ENCODE measurements around the gene DENND1A.

DENND1A gene

DNA sequence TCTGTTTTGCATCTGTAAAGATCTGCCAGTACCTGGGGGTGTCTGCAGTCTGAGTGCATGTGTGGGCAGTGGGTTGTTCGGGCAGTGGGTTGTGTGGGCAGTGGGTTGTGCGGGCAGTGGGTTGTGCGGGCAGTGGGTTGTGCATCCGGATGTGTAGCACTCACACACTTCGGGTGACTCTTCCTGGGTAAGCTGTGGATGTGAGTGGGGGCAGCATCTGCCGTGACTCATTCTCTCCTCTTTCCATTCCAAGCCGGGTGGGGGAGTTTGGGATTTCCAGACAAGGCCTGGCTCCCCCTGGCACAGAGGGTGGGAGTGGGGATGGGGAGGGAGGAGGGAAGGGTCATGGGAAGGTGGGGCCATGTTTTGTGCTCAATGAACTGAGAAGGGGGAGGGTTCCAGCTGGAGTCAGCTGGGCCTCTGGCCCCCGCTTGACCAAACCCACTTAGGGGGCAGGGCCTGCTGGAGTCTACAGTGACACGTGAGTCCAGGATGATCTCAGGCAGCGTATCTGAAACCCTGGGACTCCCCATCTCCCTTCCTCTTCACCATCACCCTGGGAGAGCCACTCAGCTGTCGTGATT is 565.6 kb downstream of the DENND1A start:
- peak in 8 of 14 donors; percentile 20 to 93 (median 40) for DNase-seq

- DNase-seq: no peak
These were observed 567.1 kb downstream of the DENND1A start for GRCh38 chr9:123362856-123363255.

DNA sequence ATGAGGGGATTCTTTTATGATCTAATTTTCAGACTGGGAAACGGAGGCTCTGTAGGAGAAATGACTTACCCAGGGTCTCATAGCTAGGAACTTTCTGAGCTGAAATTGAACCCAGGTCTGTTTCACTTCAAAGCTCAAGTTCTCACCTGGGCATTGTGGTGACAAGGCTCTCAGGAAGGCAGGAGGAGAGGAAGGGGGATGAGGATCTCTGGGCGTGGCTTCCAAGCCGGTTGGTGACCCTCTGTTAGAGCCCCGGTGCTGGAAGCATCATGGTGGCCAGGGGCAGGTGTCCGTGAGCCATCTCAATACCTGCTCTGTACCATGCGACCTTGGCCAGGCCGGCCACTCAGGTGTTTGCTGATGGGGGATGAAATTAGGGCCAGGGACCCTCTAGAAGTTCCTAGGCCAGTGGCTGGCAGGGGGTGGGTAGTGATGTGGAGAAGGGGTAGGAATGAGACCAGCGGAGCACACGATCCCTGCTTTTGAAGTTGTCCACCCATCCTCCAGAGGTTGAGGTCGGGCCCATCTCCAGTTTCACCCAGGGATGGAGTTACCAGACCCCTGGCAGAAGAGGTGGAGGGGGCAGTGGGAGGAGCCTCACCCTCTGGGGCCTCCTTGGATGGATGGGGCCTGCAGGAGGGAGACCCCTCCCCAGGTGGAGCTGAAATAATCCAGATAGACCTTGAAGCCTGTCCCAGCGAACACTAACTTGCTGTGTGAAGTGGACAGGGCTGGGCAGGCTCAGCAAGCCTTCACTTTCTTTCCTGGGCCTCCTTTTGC is 568.0 kb downstream of the DENND1A start:
- no peak for DNase-seq

- no peak for DNase-seq
These were observed 568.7 kb downstream of the DENND1A start for GRCh38 chr9:123361086-123361730.

DNA sequence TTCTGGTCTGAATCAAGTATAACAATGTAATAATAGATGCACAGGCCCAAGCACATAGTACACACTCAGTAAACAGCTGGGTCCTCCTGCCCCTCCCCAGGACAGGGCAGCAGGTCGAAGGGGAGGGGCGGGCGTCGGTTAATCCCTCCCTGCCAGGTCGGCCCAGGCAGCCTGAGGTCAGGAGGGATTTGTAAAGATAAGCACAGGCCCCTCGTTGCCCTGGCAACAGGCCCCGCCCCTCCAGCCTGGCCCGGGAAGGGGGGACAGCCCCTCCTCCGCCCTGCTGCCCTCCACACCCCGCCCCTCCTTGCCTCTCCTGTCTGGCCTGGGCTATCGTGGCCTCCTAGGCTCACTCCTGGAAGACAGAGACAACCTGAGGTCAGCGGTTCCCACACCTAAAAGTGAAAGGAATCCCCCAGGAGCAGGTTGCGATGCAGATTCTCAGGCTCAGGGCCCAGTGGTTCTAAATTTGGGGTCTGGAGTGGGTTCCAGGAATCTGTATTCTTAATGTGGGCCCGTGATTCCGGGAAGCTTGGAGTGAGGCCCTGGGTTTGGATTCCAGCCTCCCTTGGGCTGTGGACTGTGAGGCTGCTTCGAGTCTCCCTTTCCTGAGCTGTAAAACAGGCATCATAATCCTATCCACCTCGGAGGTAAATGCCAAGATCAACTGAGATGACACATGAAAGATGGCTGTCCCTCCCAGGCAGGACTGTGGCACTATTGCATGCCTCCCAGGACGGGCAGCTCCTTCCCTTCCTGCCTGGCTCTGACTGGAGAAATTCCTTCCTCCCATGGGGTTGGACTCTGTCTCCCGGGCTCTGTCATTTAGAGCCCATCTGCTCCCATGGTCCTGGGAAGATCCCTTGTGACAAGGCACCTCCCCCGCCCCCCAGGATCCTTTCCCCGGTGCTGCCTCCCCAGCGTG is 569.5 kb downstream of the DENND1A start:
- DNase-seq: no peak

- no peak for DNase-seq
These were observed 570.4 kb downstream of the DENND1A start for GRCh38 chr9:123359546-123359945.

DNA sequence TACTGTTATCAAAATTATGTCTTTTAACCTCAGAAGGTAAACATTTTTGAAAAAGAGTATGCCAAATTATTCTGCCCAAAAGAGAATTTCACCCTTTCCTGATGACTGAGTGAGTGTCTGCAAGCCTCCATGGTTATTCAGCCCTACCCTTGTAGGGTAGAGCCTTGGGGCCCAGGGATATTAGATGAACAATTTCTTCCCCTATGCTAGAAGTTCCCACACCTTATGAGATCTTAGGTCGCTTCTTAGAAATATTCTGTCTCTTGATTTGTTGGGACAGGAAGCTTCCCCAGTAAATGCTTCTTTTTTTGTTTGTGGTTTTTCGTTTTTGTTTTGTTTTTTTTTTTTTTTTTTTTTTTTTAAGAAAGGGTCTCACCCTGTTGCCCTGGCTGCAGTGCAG is 570.8 kb downstream of the DENND1A start:
- no peak for DNase-seq

DNA sequence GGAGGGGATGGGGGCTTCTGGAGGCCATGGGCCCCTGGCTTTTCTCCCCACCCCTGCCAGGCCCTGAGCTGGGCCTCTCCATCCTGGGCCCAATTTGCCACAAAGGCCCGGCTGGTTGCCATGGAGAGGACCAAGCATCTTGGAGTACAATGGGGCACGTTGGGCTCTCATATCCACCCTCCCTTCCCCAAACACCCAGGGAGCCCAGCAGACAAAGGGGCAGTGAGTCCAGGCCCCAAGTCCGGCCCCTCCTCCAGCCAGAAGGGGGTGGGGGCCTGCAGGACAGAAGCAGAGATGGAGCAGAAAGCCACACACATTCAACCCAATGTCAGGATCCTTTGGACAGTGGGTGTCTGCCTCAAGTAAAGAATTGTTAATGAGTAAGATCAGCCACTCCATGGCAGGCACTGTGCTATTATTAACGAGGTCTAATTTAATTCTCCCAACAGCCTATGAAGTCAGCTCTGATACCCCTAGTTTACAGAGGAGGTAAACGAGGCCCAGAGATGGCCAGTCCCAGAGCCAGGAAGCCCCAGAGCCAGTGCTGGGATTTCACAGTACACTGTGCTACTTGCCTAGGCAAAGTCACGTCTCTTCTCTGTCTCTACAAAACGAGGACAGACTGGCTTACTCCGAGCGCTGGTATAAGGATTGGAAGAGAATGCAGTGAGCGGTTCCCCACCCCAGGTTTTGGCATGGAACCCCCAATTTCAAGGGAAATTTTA is 571.6 kb downstream of the DENND1A start:
- peak in 12 of 14 donors; percentile 11 to 80 (median 56) for DNase-seq

GRCh38 chr9:123357743-123358059 is 572.2 kb downstream of the DENND1A start:
- peak in 1 of 14 donors; percentile 49 for DNase-seq

GRCh38 chr9:123356851-123357742 is 572.8 kb downstream of the DENND1A start:
- peak in 5 of 14 donors; percentile 37 to 59 (median 41) for DNase-seq

DNA sequence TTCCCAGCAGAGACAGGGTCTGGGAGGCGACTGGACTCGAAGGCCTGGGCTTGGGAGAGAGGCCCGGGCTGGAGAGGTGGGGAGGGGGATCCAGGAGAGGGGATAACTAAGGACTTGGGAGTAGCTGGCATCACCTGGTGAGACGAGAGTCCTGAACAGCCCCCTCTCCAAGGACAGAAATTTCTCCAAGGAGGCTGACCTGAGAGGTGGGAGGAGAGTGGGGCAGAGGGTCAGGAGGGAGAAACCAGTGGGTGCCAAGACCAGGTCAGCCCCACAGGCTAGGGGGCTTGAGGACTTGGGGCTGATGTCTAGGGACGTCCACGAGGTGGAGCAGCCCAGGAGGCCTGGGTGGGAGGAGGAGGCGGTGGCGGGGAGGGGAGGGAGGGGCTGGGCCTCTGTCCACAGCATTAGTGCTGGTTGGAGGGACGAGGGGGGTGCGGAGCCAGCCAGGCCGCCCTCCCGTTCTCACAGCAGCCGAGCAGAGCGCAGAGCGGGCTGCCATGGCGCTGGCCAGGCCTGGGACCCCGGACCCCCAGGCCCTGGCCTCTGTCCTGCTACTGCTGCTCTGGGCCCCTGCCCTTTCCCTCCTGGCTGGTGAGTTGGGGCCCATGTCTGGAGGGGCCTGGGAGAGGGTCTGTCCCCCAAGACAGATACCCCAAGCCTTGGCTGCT is 574.0 kb downstream of the DENND1A start, which contains the start of gene CRB2:
Gene CRB2, plus strand, starts transcription at position 437 of the 671 bp plus-strand sequence. Its CDS starts 64 bp downstream, at position 501.
- DNase-seq: peak in 4 of 14 donors; percentile 23 to 68 (median 38)

DNA sequence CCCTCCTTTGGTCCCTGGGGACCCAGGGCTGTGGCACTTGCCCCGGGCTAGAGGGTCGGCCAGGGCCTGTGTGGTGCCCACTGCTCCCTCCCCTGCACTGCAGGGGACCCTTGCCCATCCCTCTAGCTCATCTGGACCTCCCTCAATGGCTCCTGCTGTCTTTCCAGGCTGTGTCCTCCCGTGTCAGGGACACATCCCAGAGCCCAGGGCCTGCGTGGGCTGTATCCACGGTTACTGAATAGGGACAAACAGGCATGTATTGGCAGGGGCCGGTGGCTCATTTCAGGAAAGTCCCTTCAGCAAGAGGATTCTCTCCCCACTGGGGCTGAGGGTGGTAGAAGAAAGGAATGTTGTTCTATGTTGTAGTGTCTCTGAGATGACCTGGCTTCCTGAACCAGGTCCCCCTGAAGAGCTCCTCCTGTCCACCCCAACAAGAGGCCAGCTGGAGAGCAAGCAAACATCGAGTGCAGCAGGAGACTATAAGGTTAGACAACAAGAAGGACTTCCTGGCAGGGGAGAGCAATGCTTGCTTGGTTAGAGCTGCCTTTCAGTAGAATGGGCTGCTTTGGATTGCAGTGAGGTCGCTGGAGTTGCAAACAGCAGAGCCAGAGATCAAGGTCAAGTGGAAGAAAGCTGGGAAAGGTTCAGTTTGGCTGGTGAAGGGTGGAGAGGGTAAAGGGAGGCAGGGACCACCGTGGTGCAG is 575.0 kb downstream of the DENND1A start:
- peak in 9 of 14 donors; percentile 22 to 71 (median 32) for DNase-seq

DNA sequence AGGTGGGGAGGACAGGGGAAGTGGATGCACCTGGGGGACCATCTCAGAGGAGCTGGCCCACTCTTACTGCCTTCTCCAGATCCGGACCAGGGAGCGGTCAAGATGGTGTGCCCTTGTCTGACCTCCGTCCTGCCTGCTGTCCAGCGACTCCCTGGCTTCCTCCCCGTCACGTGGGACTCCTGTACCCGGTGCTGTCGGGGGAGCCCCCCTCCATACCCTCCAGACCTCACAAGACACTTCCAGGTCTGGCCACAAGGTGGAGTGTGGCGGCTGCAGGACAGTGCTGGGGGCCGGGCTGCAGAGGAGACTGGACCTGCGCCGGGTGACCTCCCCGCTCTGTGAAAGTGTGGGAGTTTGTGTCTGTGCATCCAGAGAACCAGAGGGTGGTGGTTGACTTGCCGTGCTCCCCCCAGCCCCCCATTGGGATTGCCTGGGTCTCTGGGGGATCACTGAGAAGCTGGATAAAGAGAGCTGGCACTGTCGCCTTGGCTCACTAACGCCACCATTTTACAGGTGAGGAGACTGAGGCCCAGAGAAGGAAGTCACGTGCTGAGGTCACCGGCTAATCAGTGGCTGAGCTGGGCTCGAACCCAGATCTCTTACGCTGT is 575.8 kb downstream of the DENND1A start:
- DNase-seq: peak in 12 of 14 donors; percentile 11 to 72 (median 44)

- DNase-seq: no peak
These were observed 576.9 kb downstream of the DENND1A start for GRCh38 chr9:123353041-123353440.

GRCh38 chr9:123350590-123351310 is 579.2 kb downstream of the DENND1A start:
- no peak for DNase-seq

DNA sequence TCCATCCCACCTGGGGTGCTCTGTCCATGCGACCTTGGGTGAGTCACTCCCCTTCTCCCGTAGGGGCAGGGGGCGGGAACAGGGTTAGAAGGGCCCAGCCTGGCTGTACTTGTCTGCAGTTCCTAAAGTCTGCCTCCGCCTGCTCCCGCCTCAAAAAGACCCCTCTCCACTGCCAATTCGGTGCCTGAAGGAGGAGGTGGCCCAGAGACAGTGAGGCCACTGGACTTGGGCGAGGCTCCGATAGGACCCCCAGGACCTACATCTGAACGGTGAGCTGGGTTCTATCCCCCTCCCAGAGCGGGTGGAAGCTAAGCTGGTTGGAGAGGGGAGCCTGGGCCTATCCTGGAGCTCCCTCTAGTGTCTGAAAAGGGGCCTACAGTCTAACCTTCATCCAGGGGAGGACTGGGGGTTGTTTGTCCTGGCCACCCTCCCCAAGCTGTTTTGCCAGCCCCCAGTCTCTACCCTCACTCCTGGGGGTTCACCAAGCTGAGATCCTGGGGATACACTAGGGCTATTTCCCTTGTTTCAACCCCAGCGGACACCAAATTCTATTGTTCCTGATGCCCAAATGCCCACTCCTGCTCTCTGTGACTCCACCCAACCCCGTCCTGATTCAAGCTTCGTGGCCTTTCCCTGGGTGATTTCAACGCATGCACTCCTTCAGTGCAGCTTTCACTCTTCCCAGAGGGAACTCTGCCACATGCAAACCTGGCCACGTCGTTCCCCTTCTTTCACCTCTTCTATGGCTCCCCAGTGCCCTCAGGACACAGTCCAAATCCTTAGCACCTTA is 580.0 kb downstream of the DENND1A start:
- peak in 7 of 14 donors; percentile 17 to 58 (median 30) for DNase-seq

- no peak for DNase-seq
These were observed 580.9 kb downstream of the DENND1A start for GRCh38 chr9:123349033-123349432.

Data from C1 segment of cervical spinal cord (tissue), 14 donors.